ENCODE results near the gene ESPL1.

DNA sequence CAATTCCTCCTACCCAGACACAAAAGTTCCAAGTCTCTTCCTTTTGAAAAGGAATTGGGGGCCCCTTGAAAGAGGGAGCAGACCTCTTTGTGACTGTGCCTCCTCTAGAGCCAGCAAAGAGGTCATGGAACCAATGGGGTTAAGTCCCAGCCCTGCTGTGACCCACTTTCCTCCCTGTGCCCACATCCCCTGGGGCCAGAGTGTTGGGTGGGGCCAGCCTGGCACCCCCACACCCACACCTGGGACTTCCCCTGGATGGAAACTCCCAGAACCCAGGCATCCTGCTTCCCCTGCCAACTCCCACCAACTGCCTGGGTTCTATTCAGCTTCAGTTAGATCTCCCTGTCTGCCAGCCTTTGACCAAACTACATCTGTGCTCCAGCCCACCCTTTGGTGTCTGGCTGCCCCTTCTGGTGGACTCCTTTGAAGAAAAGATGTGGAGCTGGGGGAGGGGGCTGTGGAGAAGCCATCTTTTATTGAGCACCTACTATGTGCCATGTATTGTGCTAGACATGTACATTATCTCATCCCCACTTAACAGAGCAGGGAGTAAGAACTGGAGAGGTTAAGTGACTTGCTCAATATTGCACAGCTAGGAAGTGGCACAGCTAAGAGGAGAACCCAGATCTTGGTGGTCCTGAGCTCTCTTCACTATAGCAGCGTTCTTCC is 31.5 kb upstream of the ESPL1 start:
- TF ChIP-seq EZH2phosphoT487 (IDR thresholded peaks at IDR 0.05; ENCODE audit: insufficient read depth, low read depth): no peak
- no peak for TF ChIP-seq EZH2 (IDR thresholded peaks at IDR 0.05; ENCODE audit: insufficient read depth, poor library complexity, severe bottlenecking)
